K562 (cell line): ENCODE measurements around the gene ST6GALNAC2. TPM values are rescaled to one million over a fixed set of nuclear protein-coding genes. Genes with fewer than 3 reads are reported as not detected.

Experiments used
- ATAC-seq: fragments of 200-7000 bp; cut with Tn5 transposase; 3 replicates; pipeline ENCODE4 v1.9.1; 2020; ENCODE audit warnings: moderate library complexity
- BruUV-seq: library from RNA; stranded (reverse); fragments of 400-500 nt; replicated peaks from 2 replicates; lab custom pipeline; 2021; lab: Mats Ljungman, UMichigan
- CTCF ChIA-PET: fragments of 300-600 bp; formaldehyde crosslinking; extraction: SDS; loops from one replicate; lab custom pipeline; 2021; ENCODE audit warnings: low intra/inter-chr PET ratio; lab: Yijun Ruan, JAX
- POLR2A ChIA-PET: fragments of 300-600, 350-650 bp; sonication (Branson Sonifier 250); formaldehyde crosslinking; extraction: SDS; loops from one replicate; lab custom pipeline; 2021; ENCODE audit warnings: antibody characterized with exemption, inconsistent platforms; lab: Yijun Ruan, JAX
- DNase-seq, 4 experiments: peaks; one replicate each; pipeline versions ENCODE4 v3.0.0 to v3.0.0-alpha.2; 2011 to 2018; ENCODE audit warnings: low spot score in 3 of 4, mixed read lengths in 3 of 4; ENCODE audit errors: extremely low read depth in 1 of 4
- FAIRE-seq: peaks from 2 replicates; lab custom pipeline; 2011; peaks lifted over from hg19 to GRCh38; lab: Jason Lieb, UNC
- H2AFZ ChIP-seq: 2 replicates; pipeline ENCODE4 v1.6.0; 2011; ENCODE audit warnings: low read depth, low read length, control low read depth, inconsistent platforms
- H3K27ac ChIP-seq: fragments of 200-600 bp; 3 replicates; pipeline ENCODE4 v1.8.0; 2011; ENCODE audit warnings: low read depth, mild to moderate bottlenecking, control low read depth, inconsistent platforms, low read length, moderate library complexity, mixed read lengths; ENCODE audit errors: extremely low read depth
- H3K27me3 ChIP-seq, 2 experiments: fragments of 300-600 bp in 1 of 2; 2 replicates in 1 of 2; 3 replicates in 1 of 2; pipeline versions ENCODE4 v1.6.0 to v1.8.0; 2011; ENCODE audit warnings: inconsistent platforms in 2 of 2, low read length in 2 of 2, mild to moderate bottlenecking in 1 of 2, mixed read lengths in 1 of 2, moderate library complexity in 1 of 2; ENCODE audit not compliant: control insufficient read depth in 2 of 2, insufficient read depth in 2 of 2
- H3K36me3 ChIP-seq: fragments of 300-600 bp; 3 replicates; pipeline ENCODE4 v1.8.0; 2011; ENCODE audit warnings: mild to moderate bottlenecking, low read length, inconsistent platforms; ENCODE audit not compliant: control insufficient read depth, insufficient read depth
- H3K4me1 ChIP-seq, 2 experiments: fragments of 200-600 bp in 1 of 2; replicated peaks in 1 of 2; 2 replicates in 1 of 2; 3 replicates in 1 of 2; pipeline versions ENCODE4 v1.5.1 to v1.8.0; 2011; ENCODE audit warnings: inconsistent platforms in 2 of 2, low read length in 2 of 2, mild to moderate bottlenecking in 1 of 2, mixed read lengths in 1 of 2, moderate library complexity in 1 of 2; ENCODE audit not compliant: control insufficient read depth in 2 of 2, insufficient read depth in 2 of 2
- H3K4me2 ChIP-seq: 2 replicates; pipeline ENCODE4 v1.6.1; 2011; ENCODE audit warnings: low read length, control low read depth, inconsistent platforms, mixed read lengths; ENCODE audit not compliant: insufficient read depth
- H3K4me3 ChIP-seq: fragments of 200-600 bp; sonication (generic), shearing (Covaris generic); 2 replicates; pipeline ENCODE4 v1.5.1; 2016; ENCODE audit warnings: control low read depth, inconsistent platforms
- H3K79me2 ChIP-seq: fragments of 200-600 bp; 3 replicates; pipeline ENCODE4 v1.8.0; 2011; ENCODE audit warnings: low read length, inconsistent platforms; ENCODE audit not compliant: control insufficient read depth, insufficient read depth
- H3K9ac ChIP-seq, 2 experiments: 2 replicates each; pipeline versions ENCODE4 v1.6.0 to v1.6.1; 2011; ENCODE audit warnings: low read depth in 2 of 2, low read length in 2 of 2, control low read depth in 1 of 2, inconsistent platforms in 1 of 2, mild to moderate bottlenecking in 1 of 2, mixed read lengths in 1 of 2; ENCODE audit not compliant: insufficient read depth in 1 of 2
- H3K9me1 ChIP-seq: one replicate; pipeline ENCODE4 v1.6.0; 2011; ENCODE audit warnings: inconsistent platforms, mild to moderate bottlenecking, low read length, moderate library complexity; ENCODE audit not compliant: control insufficient read depth, insufficient read depth
- H3K9me3 ChIP-seq: replicated peaks from 2 replicates; pipeline ENCODE4 v1.5.1; 2011; ENCODE audit warnings: low read depth, low read length, inconsistent platforms; ENCODE audit not compliant: control insufficient read depth, insufficient read depth
- H4K20me1 ChIP-seq: replicated peaks from 2 replicates; pipeline ENCODE4 v1.6.1; 2011; ENCODE audit warnings: low read length, inconsistent platforms, mixed read lengths; ENCODE audit not compliant: control insufficient read depth, insufficient read depth
- NKRF ChIP-seq: fragments of 450-650 bp; IDR thresholded peaks from 2 replicates; pipeline ENCODE4 v1.6.1; 2016; ENCODE audit warnings: borderline replicate concordance
- PYGO2 ChIP-seq: fragments of 450-650 bp; IDR thresholded peaks from 2 replicates; pipeline ENCODE4 v1.6.1; 2016; ENCODE audit warnings: mild to moderate bottlenecking, missing genetic modification characterization, moderate library complexity, missing compliant biosample characterization
- SOX6 ChIP-seq: fragments of 450-650 bp; IDR thresholded peaks from 2 replicates; pipeline ENCODE4 v1.6.1; 2014; ENCODE audit warnings: mild to moderate bottlenecking
- ZNF253 ChIP-seq: fragments of 250-450 bp; sonication (Bioruptor Pico); conservative IDR thresholded peaks from 2 replicates; pipeline ENCODE4 v1.6.1; 2021; ENCODE audit warnings: mild to moderate bottlenecking
- WGBS: fragments of 100-300 bp; shearing (Covaris generic); methylation state at CpG from one replicate; pipeline ENCODE4 v1.1.6; 2016; ENCODE audit warnings: low coverage, mixed read lengths; ENCODE audit not compliant: insufficient coverage; ENCODE audit errors: missing lambda C conversion rate; 5-methylcytosine and 5-hydroxymethylcytosine counted together
- in situ Hi-C: fragments of 300-500 bp; cut with MboI; formaldehyde crosslinking; loops from 4 replicates; pipeline ENCODE4 v1.15.0; 2018; ENCODE audit warnings: inconsistent platforms, mixed read lengths
- intact Hi-C: fragments of 100-400 bp; cut with micrococcal nuclease; formaldehyde crosslinking; loops from 2 replicates; pipeline ENCODE4 v1.14.2; 2022
- polyA plus RNA-seq, 8 experiments: library from polyadenylated mRNA; depleted of rRNA in 4 of 8; stranded (reverse) in 5 of 8; unstranded in 3 of 8; fragments of >200 nt; fragmentation: Nextera tagmentation in 2 of 8; fragmentation: Illumina TruSeq in 1 of 8; extraction: Ambion mirVana in 2 of 8; extraction: Trizol in 1 of 8; gene quantifications; 2 replicates each; pipeline versions ENCODE4 v1.2.1 to v1.2.3, GENCODE V29; 2011 to 2014; ENCODE audit warnings: inconsistent platforms in 1 of 8, missing spikeins in 1 of 8
- total RNA-seq, 7 experiments: library from RNA; depleted of rRNA in 6 of 7; stranded (reverse); fragments of >200 nt in 6 of 7; fragmentation: Illumina TruSeq in 2 of 7; extraction: Trizol in 2 of 7; gene quantifications; 2 replicates each; pipeline versions ENCODE4 v1.2.1 to v1.2.3, GENCODE V29; 2011 to 2021; ENCODE audit warnings: low replicate concordance in 1 of 7
- TF ChIP-seq, protein P1 (sequence below): conservative IDR thresholded peaks from 2 replicates; pipeline ENCODE4 v1.6.1; 2011; ENCODE audit warnings: low read depth, mild to moderate bottlenecking, low read length; ENCODE audit not compliant: control insufficient read depth
- TF ChIP-seq, protein P2 (sequence below), 3 experiments: fragments of 200-800 bp in 1 of 3; fragments of 250-450 bp in 1 of 3; fragments of 450-650 bp in 1 of 3; sonication (Bioruptor Pico) in 1 of 3; sonication (Bioruptor generic) in 1 of 3; formaldehyde crosslinking in 1 of 3; IDR thresholded peaks; 2 replicates each; pipeline versions ENCODE4 v1.6.1 to v1.8.0; 2016 to 2022; ENCODE audit warnings: mild to moderate bottlenecking in 2 of 3, missing genetic modification characterization in 2 of 3, missing compliant biosample characterization in 1 of 3, moderate library complexity in 1 of 3
- TF ChIP-seq, protein P3 (sequence below): fragments of 200-800 bp; sonication (Bioruptor generic); IDR thresholded peaks from 2 replicates; pipeline ENCODE4 v1.6.1; 2017; ENCODE audit warnings: missing genetic modification characterization, missing compliant biosample characterization

The ST6GALNAC2 gene
- total and polyA plus RNA-seq, 9 of the 15 experiments (the other 6 are each of a cell fraction or from before 2014, with no cell fraction given) = 0.18 TPM; not detected in 8

- H2AFZ ChIP-seq = peak overlapping the region; percentile 99
- H3K4me3 ChIP-seq = peak overlapping the region; percentile 57
- DNase-seq (peak in 1 of 4 experiments; percentile 51), ATAC-seq (peak; percentile 14), FAIRE-seq (no peak)
- H3K27me3 ChIP-seq = no peaks in the 10 kb centered on the region
- H3K4me1 ChIP-seq = peaks cover 16 to 27% of the 10 kb centered on the region in 2 experiments
- peak overlapping the region; percentile 95 for H3K4me2 ChIP-seq
- intact Hi-C loops = loop anchor here (5.0 kb wide), 1 partner anchor 45 kb away; no protein-coding TSS in a partner anchor
- in situ Hi-C loops = no loop called here
- peaks cover 56% of the 10 kb centered on the region for H3K79me2 ChIP-seq
- peaks cover 38% of the 10 kb centered on the region for H3K36me3 ChIP-seq
- peak overlapping the region; percentile 94 for H3K27ac ChIP-seq
- TSS peak; percentile 76 for BruUV-seq
- peak overlapping the region; percentile 95 to 98 for H3K9ac ChIP-seq
- no peaks in the 10 kb centered on the region for H3K9me1 ChIP-seq
- CTCF ChIA-PET = interaction anchor here (0.7 to 1.6 kb wide), 3 partner anchors 131 to 263 kb away, joined by 5 to 7 read pairs (median 5); no protein-coding TSS in a partner anchor
- no peaks in the 10 kb centered on the region for H3K9me3 ChIP-seq
- WGBS = 4% methylated on average over 30 of the region's 30 CpGs
- POLR2A ChIA-PET = interaction anchor here (0.6 to 5.2 kb wide), 42 partner anchors 8 to 620 kb away, joined by 3 to 48 read pairs (median 4); partner anchors contain the start of genes PRCD, PRPSAP1 and SRSF2
- H4K20me1 ChIP-seq = peaks cover 16% of the 10 kb centered on the region; the same call in 1 of the 2 replicates
- TF ChIP-seq ZNF253 (no peak), SOX6 (0 out of 2 replicates have a peak, but pooled peaks have one; percentile 6), PYGO2 (tag) (no peak), NKRF (0 out of 2 replicates have a peak, but pooled peaks have one; percentile 11)
- TF ChIP-seq, protein P1, sequence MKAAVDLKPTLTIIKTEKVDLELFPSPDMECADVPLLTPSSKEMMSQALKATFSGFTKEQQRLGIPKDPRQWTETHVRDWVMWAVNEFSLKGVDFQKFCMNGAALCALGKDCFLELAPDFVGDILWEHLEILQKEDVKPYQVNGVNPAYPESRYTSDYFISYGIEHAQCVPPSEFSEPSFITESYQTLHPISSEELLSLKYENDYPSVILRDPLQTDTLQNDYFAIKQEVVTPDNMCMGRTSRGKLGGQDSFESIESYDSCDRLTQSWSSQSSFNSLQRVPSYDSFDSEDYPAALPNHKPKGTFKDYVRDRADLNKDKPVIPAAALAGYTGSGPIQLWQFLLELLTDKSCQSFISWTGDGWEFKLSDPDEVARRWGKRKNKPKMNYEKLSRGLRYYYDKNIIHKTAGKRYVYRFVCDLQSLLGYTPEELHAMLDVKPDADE = 0 out of 2 replicates have a peak, but pooled peaks have one; percentile 18
- TF ChIP-seq, protein P2, sequence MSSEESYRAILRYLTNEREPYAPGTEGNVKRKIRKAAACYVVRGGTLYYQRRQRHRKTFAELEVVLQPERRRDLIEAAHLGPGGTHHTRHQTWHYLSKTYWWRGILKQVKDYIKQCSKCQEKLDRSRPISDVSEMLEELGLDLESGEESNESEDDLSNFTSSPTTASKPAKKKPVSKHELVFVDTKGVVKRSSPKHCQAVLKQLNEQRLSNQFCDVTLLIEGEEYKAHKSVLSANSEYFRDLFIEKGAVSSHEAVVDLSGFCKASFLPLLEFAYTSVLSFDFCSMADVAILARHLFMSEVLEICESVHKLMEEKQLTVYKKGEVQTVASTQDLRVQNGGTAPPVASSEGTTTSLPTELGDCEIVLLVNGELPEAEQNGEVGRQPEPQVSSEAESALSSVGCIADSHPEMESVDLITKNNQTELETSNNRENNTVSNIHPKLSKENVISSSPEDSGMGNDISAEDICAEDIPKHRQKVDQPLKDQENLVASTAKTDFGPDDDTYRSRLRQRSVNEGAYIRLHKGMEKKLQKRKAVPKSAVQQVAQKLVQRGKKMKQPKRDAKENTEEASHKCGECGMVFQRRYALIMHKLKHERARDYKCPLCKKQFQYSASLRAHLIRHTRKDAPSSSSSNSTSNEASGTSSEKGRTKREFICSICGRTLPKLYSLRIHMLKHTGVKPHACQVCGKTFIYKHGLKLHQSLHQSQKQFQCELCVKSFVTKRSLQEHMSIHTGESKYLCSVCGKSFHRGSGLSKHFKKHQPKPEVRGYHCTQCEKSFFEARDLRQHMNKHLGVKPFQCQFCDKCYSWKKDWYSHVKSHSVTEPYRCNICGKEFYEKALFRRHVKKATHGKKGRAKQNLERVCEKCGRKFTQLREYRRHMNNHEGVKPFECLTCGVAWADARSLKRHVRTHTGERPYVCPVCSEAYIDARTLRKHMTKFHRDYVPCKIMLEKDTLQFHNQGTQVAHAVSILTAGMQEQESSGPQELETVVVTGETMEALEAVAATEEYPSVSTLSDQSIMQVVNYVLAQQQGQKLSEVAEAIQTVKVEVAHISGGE (CRISPR knock-in tag; IDR thresholded peaks at IDR 0.05) = 0 out of 6 replicates have a peak, but pooled peaks of 1 of the 3 experiments have one; percentile 13
- TF ChIP-seq, protein P3, sequence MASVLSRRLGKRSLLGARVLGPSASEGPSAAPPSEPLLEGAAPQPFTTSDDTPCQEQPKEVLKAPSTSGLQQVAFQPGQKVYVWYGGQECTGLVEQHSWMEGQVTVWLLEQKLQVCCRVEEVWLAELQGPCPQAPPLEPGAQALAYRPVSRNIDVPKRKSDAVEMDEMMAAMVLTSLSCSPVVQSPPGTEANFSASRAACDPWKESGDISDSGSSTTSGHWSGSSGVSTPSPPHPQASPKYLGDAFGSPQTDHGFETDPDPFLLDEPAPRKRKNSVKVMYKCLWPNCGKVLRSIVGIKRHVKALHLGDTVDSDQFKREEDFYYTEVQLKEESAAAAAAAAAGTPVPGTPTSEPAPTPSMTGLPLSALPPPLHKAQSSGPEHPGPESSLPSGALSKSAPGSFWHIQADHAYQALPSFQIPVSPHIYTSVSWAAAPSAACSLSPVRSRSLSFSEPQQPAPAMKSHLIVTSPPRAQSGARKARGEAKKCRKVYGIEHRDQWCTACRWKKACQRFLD (CRISPR knock-in tag) = no peak
Observed at GRCh38 chr17:76556765-76557367, 28.8 kb downstream of the ST6GALNAC2 start.
